Measurements from ENCODE around the gene LCNL1. TPM values are rescaled to one million over a fixed set of nuclear protein-coding genes. Genes with fewer than 3 reads are reported as not detected.
A peak's percentile ranks its signal among the peaks of the same experiment; 100 is the strongest.

LCNL1 gene
- total and polyA plus RNA-seq, 2 experiments from 2014 or later = 0.36 TPM; not detected in 1

- H3K36me3 ChIP-seq = peaks cover 26% of the 10 kb centered on the region
- DNase-seq (ENCODE audit: low read depth in 1 of 2, low spot score in 1 of 2) = no peak
- H3K9me3 ChIP-seq (ENCODE audit: low read depth) = no peaks in the 10 kb centered on the region
- no peak overlapping the region for H3K27ac ChIP-seq
- no peaks in the 10 kb centered on the region for H3K4me1 ChIP-seq (ENCODE audit: low read depth)
- H3K4me3 ChIP-seq = no peak overlapping the region
- H3K27me3 ChIP-seq = no peaks in the 10 kb centered on the region
- TF ChIP-seq CTCF (IDR thresholded peaks at IDR 0.05; ENCODE audit: low read depth, low read length) = no peak
These were observed 39.9 kb upstream of the LCNL1 start for GRCh38 chr9:136942881-136943230.

- Histone ChIP-seq H3K4me1 (ENCODE audit: low read depth) (peaks cover 2% of the 10 kb centered on the region), H3K36me3 (peaks cover 26% of the 10 kb centered on the region), H3K9me3 (ENCODE audit: low read depth) (no peaks in the 10 kb centered on the region), H3K27ac (peak overlapping the region; percentile 85), H3K4me3 (peak overlapping the region; percentile 77), H3K27me3 (no peaks in the 10 kb centered on the region)
- DNase-seq (ENCODE audit: low read depth in 1 of 2, low spot score in 1 of 2) = peak; percentile 35 to 57
- TF ChIP-seq CTCF (IDR thresholded peaks at IDR 0.05; ENCODE audit: low read depth, low read length) = no peak
These were observed 39.2 kb upstream of the LCNL1 start for GRCh38 chr9:136943291-136944211.

GRCh38 chr9:136944212-136944518 lies 38.6 kb upstream of the LCNL1 start:
- peaks cover 5% of the 10 kb centered on the region for H3K4me1 ChIP-seq (ENCODE audit: low read depth)
- TF ChIP-seq CTCF (IDR thresholded peaks at IDR 0.05; ENCODE audit: low read depth, low read length) = no peak
- H3K36me3 ChIP-seq = peaks cover 26% of the 10 kb centered on the region
- H3K4me3 ChIP-seq = peak overlapping the region; percentile 77
- H3K9me3 ChIP-seq (ENCODE audit: low read depth) = no peaks in the 10 kb centered on the region
- peak overlapping the region; percentile 85 for H3K27ac ChIP-seq
- peak; percentile 58 to 79 for DNase-seq (ENCODE audit: low read depth in 1 of 2, low spot score in 1 of 2)
- no peaks in the 10 kb centered on the region for H3K27me3 ChIP-seq

- TF ChIP-seq CTCF (IDR thresholded peaks at IDR 0.05; ENCODE audit: low read depth, low read length) = peak; percentile 90
- Histone ChIP-seq H3K27ac (peak within 1 kb of the TSS; percentile 85), H3K4me3 (peak within 1 kb of the TSS; percentile 77), H3K27me3 (no peaks in the 10 kb centered on the region), H3K9me3 (ENCODE audit: low read depth) (no peaks in the 10 kb centered on the region), H3K4me1 (ENCODE audit: low read depth) (peaks cover 7% of the 10 kb centered on the region), H3K36me3 (peaks cover 26% of the 10 kb centered on the region)
- DNase-seq (ENCODE audit: low read depth in 1 of 2, low spot score in 1 of 2) = peak; percentile 96 to 97
These were observed 38.1 kb upstream of the LCNL1 start, which contains the start of the genes C8G and FBXW5 for GRCh38 chr9:136944519-136945332. Gene C8G (plus strand): TSS chr9:136945243. CDS start chr9:136945321, 78 bp downstream. Gene FBXW5 (minus strand): TSS chr9:136944738. CDS start chr9:136944083, 655 bp downstream.

GRCh38 chr9:136945333-136946227 lies 37.2 kb upstream of the LCNL1 start:
- Histone ChIP-seq H3K36me3 (peaks cover 18% of the 10 kb centered on the region), H3K27me3 (no peaks in the 10 kb centered on the region), H3K9me3 (ENCODE audit: low read depth) (no peaks in the 10 kb centered on the region), H3K4me3 (no peak overlapping the region), H3K4me1 (ENCODE audit: low read depth) (peaks cover 12% of the 10 kb centered on the region), H3K27ac (no peak overlapping the region)
- no peak for DNase-seq (ENCODE audit: low read depth in 1 of 2, low spot score in 1 of 2)
- TF ChIP-seq CTCF (IDR thresholded peaks at IDR 0.05; ENCODE audit: low read depth, low read length) = no peak

Data from cardiac muscle cell (in vitro differentiated cells and primary cell).